Esophagus muscularis mucosa (tissue), 3 donors: ENCODE data around the gene PNMA6F.
"Not testable (repeated sequence)": the region's sequence is repeated elsewhere in the genome, so short reads cannot be mapped to it uniquely, and the experiment has no call there.

Experiments used
- CTCF ChIP-seq, 3 experiments: fragments of 200-600 bp in 2 of 3; fragments of 450-650 bp in 1 of 3; sonication (generic) in 2 of 3; IDR thresholded peaks; one replicate each; pipeline ENCODE4 v1.5.1; 2017 to 2019; ENCODE audit warnings: antibody characterized with exemption in 3 of 3, mild to moderate bottlenecking in 2 of 3, moderate library complexity in 1 of 3
- POLR2A ChIP-seq: fragments of 450-650 bp; IDR thresholded peaks from one replicate; pipeline ENCODE4 v1.6.1; 2017; ENCODE audit warnings: antibody characterized with exemption, moderate library complexity, mild to moderate bottlenecking, low read depth
- POLR2AphosphoS5 ChIP-seq, 2 donors: sonication (generic); formaldehyde crosslinking; IDR thresholded peaks; one replicate each; pipeline ENCODE4 v1.6.1; 2017; ENCODE audit warnings: antibody characterized with exemption in 2 of 2

GRCh38 chrX:153285678-153286077 is 35.9 kb downstream of the PNMA6F start:
- TF ChIP-seq POLR2A; CTCF (IDR thresholded peaks at IDR 0.05); POLR2AphosphoS5 (IDR thresholded peaks at IDR 0.05): not testable (repeated sequence)
